NCI-H446 (cell line): ENCODE measurements around the gene DCST2.
A peak's percentile ranks its signal among the peaks of the same experiment; 100 is the strongest.

ENCODE experiments used
- DNase-seq, 2 experiments: peaks; one replicate each; lab custom pipeline; 2025; lab: John Stamatoyannopoulos, UW

Gene DCST2

GRCh38 chr1:155026588-155026987, 7.0 kb downstream of the DCST2 start:
- DNase-seq = no peak

- no peak for DNase-seq
Measured at GRCh38 chr1:155026154-155026553, 7.4 kb downstream of the DCST2 start.

GRCh38 chr1:155024315-155024714, 9.3 kb downstream of the DCST2 start:
- no peak for DNase-seq

- DNase-seq = no peak
Measured at GRCh38 chr1:155023627-155024026, 10.0 kb downstream of the DCST2 start.

- DNase-seq = no peak
Measured at GRCh38 chr1:155022927-155023236, 10.7 kb downstream of the DCST2 start.

- DNase-seq = no peak
Measured at GRCh38 chr1:155022136-155022926, 11.2 kb downstream of the DCST2 start.

- DNase-seq = no peak
Measured at GRCh38 chr1:155019377-155020245, 14.0 kb downstream of the DCST2 start.

- DNase-seq = no peak
Measured at GRCh38 chr1:155018617-155019348, 14.8 kb downstream of the DCST2 start.

GRCh38 chr1:155017946-155018316, 15.7 kb downstream of the DCST2 start:
- no peak for DNase-seq

- DNase-seq = peak; percentile 69 to 87
Measured at GRCh38 chr1:155017041-155017945, 16.3 kb downstream of the DCST2 start.

- no peak for DNase-seq
Measured at GRCh38 chr1:155016231-155016831, 17.2 kb downstream of the DCST2 start.

GRCh38 chr1:155015527-155016230, 17.9 kb downstream of the DCST2 start:
- DNase-seq = no peak

- DNase-seq = no peak
Measured at GRCh38 chr1:155014709-155015508, 18.7 kb downstream of the DCST2 start.

- no peak for DNase-seq
Measured at GRCh38 chr1:155013632-155014031, 19.9 kb downstream of the DCST2 start.

GRCh38 chr1:155012776-155013602, 20.6 kb downstream of the DCST2 start:
- no peak for DNase-seq

GRCh38 chr1:155012026-155012546, 21.5 kb downstream of the DCST2 start:
- peak in 1 of 2 experiments; percentile 71 for DNase-seq

GRCh38 chr1:155011437-155012025, 22.1 kb downstream of the DCST2 start:
- DNase-seq = no peak

- DNase-seq = no peak
Measured at GRCh38 chr1:155011004-155011416, 22.6 kb downstream of the DCST2 start.
